ENCODE data around the gene RACGAP1. TPM values are rescaled to one million over a fixed set of nuclear protein-coding genes. Genes with fewer than 3 reads are reported as not detected.

RACGAP1 gene
- total RNA-seq, 6 experiments from 2014 or later = 2.8 to 5.4 (median 4.2) TPM

DNA sequence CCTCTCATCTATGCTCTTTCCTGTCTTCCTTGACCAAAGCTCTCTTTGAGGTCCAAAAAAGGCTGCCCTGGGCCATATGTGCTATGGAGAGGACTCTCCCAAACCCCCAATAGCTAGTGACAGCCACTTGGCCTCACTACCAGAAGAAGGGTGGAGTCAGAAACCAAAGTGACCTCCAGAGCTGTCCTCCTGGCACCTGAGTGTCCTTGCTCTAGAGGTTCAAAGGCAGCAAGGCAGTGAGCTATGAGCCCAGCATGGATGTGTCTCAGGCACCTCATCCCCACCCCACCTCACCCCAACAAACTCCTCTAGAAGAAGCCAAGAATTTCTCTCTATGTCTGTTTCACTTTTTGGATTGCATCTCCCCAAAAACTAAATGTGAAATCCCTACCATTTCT, 67.7 kb downstream of the RACGAP1 start:
- intact Hi-C loops (cut with DNase I) = no loop called here
- no peak overlapping the region for H3K4me3 ChIP-seq
- H3K27me3 ChIP-seq = peaks cover 0 to 9% of the 10 kb centered on the region in 2 donors
- H3K36me3 ChIP-seq = no peaks in the 10 kb centered on the region
- DNase-seq (peak in 1 of 3 donors; percentile 6), ATAC-seq (no peak)
- H3K4me1 ChIP-seq = peaks cover 0 to 7% (median 0%) of the 10 kb centered on the region in 4 donors
- H3K27ac ChIP-seq = no peak overlapping the region
- no peak for TF ChIP-seq POLR2A (IDR thresholded peaks at IDR 0.05)
- TF ChIP-seq, protein P1, sequence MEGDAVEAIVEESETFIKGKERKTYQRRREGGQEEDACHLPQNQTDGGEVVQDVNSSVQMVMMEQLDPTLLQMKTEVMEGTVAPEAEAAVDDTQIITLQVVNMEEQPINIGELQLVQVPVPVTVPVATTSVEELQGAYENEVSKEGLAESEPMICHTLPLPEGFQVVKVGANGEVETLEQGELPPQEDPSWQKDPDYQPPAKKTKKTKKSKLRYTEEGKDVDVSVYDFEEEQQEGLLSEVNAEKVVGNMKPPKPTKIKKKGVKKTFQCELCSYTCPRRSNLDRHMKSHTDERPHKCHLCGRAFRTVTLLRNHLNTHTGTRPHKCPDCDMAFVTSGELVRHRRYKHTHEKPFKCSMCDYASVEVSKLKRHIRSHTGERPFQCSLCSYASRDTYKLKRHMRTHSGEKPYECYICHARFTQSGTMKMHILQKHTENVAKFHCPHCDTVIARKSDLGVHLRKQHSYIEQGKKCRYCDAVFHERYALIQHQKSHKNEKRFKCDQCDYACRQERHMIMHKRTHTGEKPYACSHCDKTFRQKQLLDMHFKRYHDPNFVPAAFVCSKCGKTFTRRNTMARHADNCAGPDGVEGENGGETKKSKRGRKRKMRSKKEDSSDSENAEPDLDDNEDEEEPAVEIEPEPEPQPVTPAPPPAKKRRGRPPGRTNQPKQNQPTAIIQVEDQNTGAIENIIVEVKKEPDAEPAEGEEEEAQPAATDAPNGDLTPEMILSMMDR (IDR thresholded peaks at IDR 0.05) = no peak
- H3K9me3 ChIP-seq = no peaks in the 10 kb centered on the region

DNA sequence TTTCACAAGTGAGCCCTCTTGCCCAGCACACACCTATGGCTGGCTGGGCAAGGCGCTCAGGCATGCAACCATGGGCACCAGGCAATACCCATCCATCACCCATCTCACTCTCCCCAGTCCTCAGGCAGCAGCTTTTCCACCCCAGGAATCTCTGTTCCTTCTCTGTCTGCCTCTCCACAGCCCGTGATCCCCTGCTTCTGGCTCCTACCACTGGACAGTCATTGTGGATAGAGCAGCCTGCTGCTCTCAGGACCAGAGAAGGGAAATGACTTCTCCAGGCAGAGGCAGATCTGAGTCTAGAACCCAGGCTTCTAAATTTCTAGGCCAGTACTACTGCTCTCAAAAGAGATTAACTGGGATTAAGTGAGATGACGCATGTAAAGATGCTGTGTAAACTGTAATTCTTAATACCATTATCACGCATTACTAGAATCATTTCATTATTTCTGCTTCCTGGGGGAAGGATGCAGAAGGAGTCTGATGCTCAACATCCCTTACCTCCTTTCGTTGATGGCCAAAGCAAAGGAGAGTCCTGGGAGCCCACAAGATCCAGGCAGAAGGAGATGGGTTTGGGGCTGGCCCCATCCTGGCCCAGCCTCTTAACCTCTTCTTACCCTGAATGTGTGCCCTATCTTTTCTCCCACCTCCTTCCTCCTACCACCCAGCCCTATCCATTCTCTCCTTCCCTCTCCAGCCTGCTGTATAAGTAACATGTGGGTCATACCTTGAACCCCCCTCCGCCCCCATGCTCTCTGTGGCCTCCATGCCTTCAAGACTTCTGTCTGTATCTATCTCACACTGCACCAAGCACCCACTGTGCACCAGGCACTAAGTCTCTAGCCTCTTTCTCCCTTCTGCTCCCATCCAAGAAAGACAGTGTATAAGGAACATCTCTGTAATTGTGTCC, 68.4 kb downstream of the RACGAP1 start:
- Histone ChIP-seq H3K4me1 (peaks cover 0 to 9% (median 0%) of the 10 kb centered on the region in 4 donors), H3K27ac (no peak overlapping the region), H3K9me3 (no peaks in the 10 kb centered on the region), H3K4me3 (no peak overlapping the region), H3K27me3 (peaks cover 0 to 9% of the 10 kb centered on the region in 2 donors), H3K36me3 (no peaks in the 10 kb centered on the region)
- no peak for TF ChIP-seq POLR2A (IDR thresholded peaks at IDR 0.05)
- TF ChIP-seq, protein P1 (IDR thresholded peaks at IDR 0.05) = no peak
- DNase-seq = peak in 1 of 3 donors; percentile 20
- 81% methylated on average over 6 of the region's 6 CpGs for WGBS (ENCODE audit: insufficient coverage, low coverage, low lambda C conversion rate, missing lambda C conversion rate)
- no peak for ATAC-seq
- intact Hi-C loops (cut with DNase I) = no loop called here

DNA sequence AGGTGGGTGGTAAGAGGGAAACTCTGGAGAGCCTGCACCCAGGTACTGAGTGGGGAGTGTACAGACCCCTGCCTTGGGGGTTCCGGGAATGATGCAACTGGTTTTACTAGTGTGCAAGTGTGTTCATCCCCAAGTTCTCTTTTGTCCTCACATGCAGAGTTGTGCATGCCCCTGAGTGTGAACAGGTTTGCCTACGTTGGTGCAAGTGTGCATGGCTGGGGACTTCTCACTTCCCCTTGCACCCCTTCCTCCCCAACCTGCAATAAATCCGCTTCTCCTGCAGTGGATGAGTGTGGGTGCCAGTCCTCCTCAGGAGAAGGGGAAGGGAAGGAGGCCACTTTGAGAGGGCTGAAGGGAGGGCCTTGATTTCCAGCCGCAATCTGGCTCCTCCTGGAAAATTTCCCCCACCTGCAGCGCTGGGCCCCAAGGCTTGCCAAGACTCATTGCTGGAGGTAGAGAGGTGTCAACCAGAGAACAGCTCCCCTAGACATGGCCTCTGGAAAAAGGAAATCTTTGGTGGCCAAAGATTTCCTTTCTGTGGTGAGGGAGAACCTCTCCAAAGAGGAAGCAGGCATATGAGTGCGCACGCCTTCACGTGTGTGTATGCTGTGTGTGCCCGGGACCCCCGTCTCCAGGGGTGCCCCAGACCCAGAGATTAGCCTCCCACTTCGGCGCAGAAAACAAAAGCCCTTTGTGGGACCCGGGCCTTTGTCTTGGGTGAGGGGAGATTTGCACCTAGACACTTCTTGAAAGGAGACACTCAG, 69.2 kb downstream of the RACGAP1 start:
- Histone ChIP-seq H3K9me3 (no peaks in the 10 kb centered on the region), H3K4me3 (no peak overlapping the region), H3K27ac (no peak overlapping the region), H3K4me1 (peaks cover 0 to 6% (median 0%) of the 10 kb centered on the region in 4 donors), H3K27me3 (peaks cover 0 to 6% of the 10 kb centered on the region in 2 donors), H3K36me3 (no peaks in the 10 kb centered on the region)
- DNase-seq (no peak), ATAC-seq (no peak)
- no peak for TF ChIP-seq POLR2A (IDR thresholded peaks at IDR 0.05)
- TF ChIP-seq, protein P1 (IDR thresholded peaks at IDR 0.05) = no peak
- intact Hi-C loops (cut with DNase I) = no loop called here
- 33% methylated on average over 11 of the region's 13 CpGs for WGBS (ENCODE audit: insufficient coverage, low coverage, low lambda C conversion rate, missing lambda C conversion rate)

DNA sequence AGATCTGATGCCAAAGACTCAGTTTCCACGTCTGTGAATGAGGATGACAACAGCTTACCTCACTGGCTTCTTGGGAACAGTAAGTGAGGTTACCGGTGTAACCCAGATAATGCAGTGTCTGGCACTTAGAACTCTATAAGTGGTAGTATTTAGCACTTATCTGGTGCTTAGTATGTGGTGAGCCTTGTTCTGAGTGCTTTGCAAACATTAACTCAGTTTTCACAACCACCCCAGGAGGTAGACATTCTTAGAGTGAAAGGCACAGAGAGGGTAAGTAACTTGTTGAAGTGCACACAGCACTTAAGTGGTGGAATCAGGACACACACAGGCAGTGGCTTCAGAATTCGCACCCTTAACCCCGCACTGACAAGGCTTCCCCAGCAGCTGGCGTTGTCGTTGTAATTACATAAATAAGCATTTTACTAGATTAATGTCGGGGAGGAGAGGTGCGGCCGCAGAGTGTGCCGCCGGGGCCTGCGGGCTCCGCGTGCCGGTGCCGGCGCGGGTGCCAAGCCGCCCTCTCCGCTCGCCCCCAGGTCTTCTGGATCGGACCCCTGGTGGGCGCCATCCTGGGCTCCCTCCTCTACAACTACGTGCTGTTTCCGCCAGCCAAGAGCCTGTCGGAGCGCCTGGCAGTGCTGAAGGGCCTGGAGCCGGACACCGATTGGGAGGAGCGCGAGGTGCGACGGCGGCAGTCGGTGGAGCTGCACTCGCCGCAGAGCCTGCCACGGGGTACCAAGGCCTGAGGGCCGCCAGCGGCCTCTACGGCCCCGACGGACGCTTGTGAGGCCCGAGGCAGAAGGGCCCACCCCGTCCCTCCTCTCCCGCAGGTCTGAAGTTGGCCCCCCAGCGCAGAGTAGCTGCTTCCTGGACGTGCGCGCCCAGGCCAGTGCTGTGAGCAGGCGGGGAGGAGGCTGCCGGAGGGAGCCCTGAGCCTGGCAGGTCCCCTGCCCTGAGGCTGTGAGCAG, 70.1 kb downstream of the RACGAP1 start:
- Histone ChIP-seq H3K4me1 (peaks cover 0 to 6% (median 0%) of the 10 kb centered on the region in 4 donors), H3K36me3 (no peaks in the 10 kb centered on the region), H3K9me3 (no peaks in the 10 kb centered on the region), H3K27ac (no peak overlapping the region), H3K4me3 (no peak overlapping the region), H3K27me3 (no peaks in the 10 kb centered on the region)
- intact Hi-C loops (cut with DNase I) = no loop called here
- TF ChIP-seq POLR2A (IDR thresholded peaks at IDR 0.05) = no peak
- TF ChIP-seq, protein P1 (IDR thresholded peaks at IDR 0.05) = no peak
- DNase-seq = peak in 1 of 3 donors; percentile 35
- ATAC-seq = no peak
- WGBS (ENCODE audit: insufficient coverage, low coverage, low lambda C conversion rate, missing lambda C conversion rate) = 27% methylated on average over 14 of the region's 53 CpGs
